ENCODE measurements around the gene TRAPPC11. TPM values are rescaled to one million over a fixed set of nuclear protein-coding genes. Genes with fewer than 3 reads are reported as not detected.

Gene TRAPPC11
- total RNA-seq, 1 experiment from 2014 or later, result 21.5 TPM

GRCh38 chr4:183732296-183732695 lies 73.2 kb downstream of the TRAPPC11 start:
- no TSS peak for BruUV-seq (replicated peaks)
- no peak for DNase-seq
- TF ChIP-seq, protein P1, sequence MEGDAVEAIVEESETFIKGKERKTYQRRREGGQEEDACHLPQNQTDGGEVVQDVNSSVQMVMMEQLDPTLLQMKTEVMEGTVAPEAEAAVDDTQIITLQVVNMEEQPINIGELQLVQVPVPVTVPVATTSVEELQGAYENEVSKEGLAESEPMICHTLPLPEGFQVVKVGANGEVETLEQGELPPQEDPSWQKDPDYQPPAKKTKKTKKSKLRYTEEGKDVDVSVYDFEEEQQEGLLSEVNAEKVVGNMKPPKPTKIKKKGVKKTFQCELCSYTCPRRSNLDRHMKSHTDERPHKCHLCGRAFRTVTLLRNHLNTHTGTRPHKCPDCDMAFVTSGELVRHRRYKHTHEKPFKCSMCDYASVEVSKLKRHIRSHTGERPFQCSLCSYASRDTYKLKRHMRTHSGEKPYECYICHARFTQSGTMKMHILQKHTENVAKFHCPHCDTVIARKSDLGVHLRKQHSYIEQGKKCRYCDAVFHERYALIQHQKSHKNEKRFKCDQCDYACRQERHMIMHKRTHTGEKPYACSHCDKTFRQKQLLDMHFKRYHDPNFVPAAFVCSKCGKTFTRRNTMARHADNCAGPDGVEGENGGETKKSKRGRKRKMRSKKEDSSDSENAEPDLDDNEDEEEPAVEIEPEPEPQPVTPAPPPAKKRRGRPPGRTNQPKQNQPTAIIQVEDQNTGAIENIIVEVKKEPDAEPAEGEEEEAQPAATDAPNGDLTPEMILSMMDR (IDR thresholded peaks at IDR 0.05; ENCODE audit: unreplicated experiment), result no peak
- intact Hi-C loops (cut with micrococcal nuclease; ENCODE audit: unreplicated experiment), result no loop called here
- Mint-ChIP-seq H3K4me3 (ENCODE audit: low read depth, unreplicated experiment) (no peak overlapping the region), H3K27ac (ENCODE audit: unreplicated experiment) (no peak overlapping the region), H3K9me3 (ENCODE audit: low read depth, unreplicated experiment) (no peaks in the 10 kb centered on the region), H3K36me3 (ENCODE audit: insufficient read depth, unreplicated experiment) (no peaks in the 10 kb centered on the region), H3K4me1 (ENCODE audit: low read depth, unreplicated experiment) (peaks cover 9% of the 10 kb centered on the region), H3K27me3 (ENCODE audit: unreplicated experiment) (no peaks in the 10 kb centered on the region)
- CTCF ChIA-PET, result no interaction called here

DNA sequence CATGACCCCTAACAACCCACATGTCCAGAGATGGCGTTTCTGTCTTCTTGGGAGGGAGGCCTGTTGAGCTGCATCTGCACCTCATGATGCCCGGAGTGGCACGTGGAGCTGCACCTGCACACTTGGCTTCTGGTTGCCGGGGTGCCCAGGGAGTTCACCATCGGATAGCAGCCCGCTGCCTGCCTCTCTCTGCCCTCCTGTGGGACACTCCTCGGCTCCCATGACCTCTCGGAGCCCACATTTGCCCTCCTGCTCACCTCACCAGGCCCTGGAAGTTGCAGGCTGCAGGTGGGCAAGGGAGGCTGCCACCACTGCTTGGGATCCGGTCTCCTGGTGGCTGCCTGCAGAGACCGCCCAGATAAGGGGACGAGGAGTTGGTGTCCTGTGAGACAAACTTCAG lies 74.1 kb downstream of the TRAPPC11 start:
- CTCF ChIA-PET, result no interaction called here
- TF ChIP-seq, protein P1 (IDR thresholded peaks at IDR 0.05; ENCODE audit: unreplicated experiment), result no peak
- no peaks in the 10 kb centered on the region for H3K36me3 Mint-ChIP-seq (ENCODE audit: insufficient read depth, unreplicated experiment)

GRCh38 chr4:183738081-183738673 lies 79.1 kb downstream of the TRAPPC11 start:
- no peak for DNase-seq
- intact Hi-C loops (cut with micrococcal nuclease; ENCODE audit: unreplicated experiment), result no loop called here
- H3K4me1 Mint-ChIP-seq (ENCODE audit: low read depth, unreplicated experiment), result peaks cover 7% of the 10 kb centered on the region
- H3K4me3 Mint-ChIP-seq (ENCODE audit: low read depth, unreplicated experiment), result no peak overlapping the region
- H3K9me3 Mint-ChIP-seq (ENCODE audit: low read depth, unreplicated experiment), result no peaks in the 10 kb centered on the region
- H3K27me3 Mint-ChIP-seq (ENCODE audit: unreplicated experiment), result no peaks in the 10 kb centered on the region
- no TSS peak for BruUV-seq (replicated peaks)
- CTCF ChIA-PET, result interaction anchor here (0.7 to 1.5 kb wide), 3 partner anchors 16 to 196 kb away, joined by 4 to 6 read pairs (median 4); no protein-coding TSS in a partner anchor
- TF ChIP-seq, protein P1 (IDR thresholded peaks at IDR 0.05; ENCODE audit: unreplicated experiment), result no peak
- H3K36me3 Mint-ChIP-seq (ENCODE audit: insufficient read depth, unreplicated experiment), result no peaks in the 10 kb centered on the region
- peak overlapping the region; percentile 79 for H3K27ac Mint-ChIP-seq (ENCODE audit: unreplicated experiment)

More for the DNA sequence above, 74.1 kb downstream of the TRAPPC11 start:
- Mint-ChIP-seq H3K27me3 (ENCODE audit: unreplicated experiment) (no peaks in the 10 kb centered on the region), H3K9me3 (ENCODE audit: low read depth, unreplicated experiment) (no peaks in the 10 kb centered on the region), H3K4me3 (ENCODE audit: low read depth, unreplicated experiment) (no peak overlapping the region), H3K27ac (ENCODE audit: unreplicated experiment) (no peak overlapping the region), H3K4me1 (ENCODE audit: low read depth, unreplicated experiment) (peaks cover 13% of the 10 kb centered on the region)
- intact Hi-C loops (cut with micrococcal nuclease; ENCODE audit: unreplicated experiment), result no loop called here
- BruUV-seq (replicated peaks), result no TSS peak
- DNase-seq, result no peak

- H3K36me3 Mint-ChIP-seq (ENCODE audit: insufficient read depth, unreplicated experiment), result no peaks in the 10 kb centered on the region
- TF ChIP-seq, protein P1 (IDR thresholded peaks at IDR 0.05; ENCODE audit: unreplicated experiment), result no peak
- peaks cover 7% of the 10 kb centered on the region for H3K4me1 Mint-ChIP-seq (ENCODE audit: low read depth, unreplicated experiment)
- H3K9me3 Mint-ChIP-seq (ENCODE audit: low read depth, unreplicated experiment), result no peaks in the 10 kb centered on the region
- no peak for DNase-seq
- CTCF ChIA-PET, result interaction anchor here (0.6 to 1.5 kb wide), 2 partner anchors 17 to 481 kb away, joined by 5 to 6 read pairs; no protein-coding TSS in a partner anchor
- no TSS peak for BruUV-seq (replicated peaks)
- no peak overlapping the region for H3K27ac Mint-ChIP-seq (ENCODE audit: unreplicated experiment)
- H3K27me3 Mint-ChIP-seq (ENCODE audit: unreplicated experiment), result no peaks in the 10 kb centered on the region
- H3K4me3 Mint-ChIP-seq (ENCODE audit: low read depth, unreplicated experiment), result no peak overlapping the region
- intact Hi-C loops (cut with micrococcal nuclease; ENCODE audit: unreplicated experiment), result no loop called here
Observed at GRCh38 chr4:183738961-183739360, 79.9 kb downstream of the TRAPPC11 start.

Measured in Calu3 (cell line).